Kidney glomerular epithelial cell (primary cell): ENCODE results near the gene CLMP.
"Not testable (repeated sequence)": the region's sequence is repeated elsewhere in the genome, so short reads cannot be mapped to it uniquely, and the experiment has no call there.

Source experiments
- DNase-seq: peaks from one replicate; lab custom pipeline; 2025; lab: John Stamatoyannopoulos, UW

The CLMP gene

GRCh38 chr11:123168955-123169484, 26.0 kb downstream of the CLMP start:
- DNase-seq: no peak

- DNase-seq: no peak
Observed at GRCh38 chr11:123168241-123168640, 26.8 kb downstream of the CLMP start.

GRCh38 chr11:123166071-123166559, 28.9 kb downstream of the CLMP start:
- peak; percentile 36 for DNase-seq

GRCh38 chr11:123164732-123165450, 30.2 kb downstream of the CLMP start:
- no peak for DNase-seq

GRCh38 chr11:123163621-123164020, 31.4 kb downstream of the CLMP start:
- DNase-seq: no peak

- no peak for DNase-seq
Observed at GRCh38 chr11:123161376-123162030, 33.5 kb downstream of the CLMP start.

GRCh38 chr11:123159183-123159857, 35.7 kb downstream of the CLMP start:
- DNase-seq: no peak

GRCh38 chr11:123158033-123159003, 36.7 kb downstream of the CLMP start:
- DNase-seq: no peak

- DNase-seq: peak; percentile 46
Observed at GRCh38 chr11:123152951-123153350, 42.1 kb downstream of the CLMP start.

- not testable (repeated sequence) for DNase-seq
Observed at GRCh38 chr11:123152346-123152745, 42.7 kb downstream of the CLMP start.

- DNase-seq: no peak
Observed at GRCh38 chr11:123151796-123152195, 43.3 kb downstream of the CLMP start.

- DNase-seq: no peak
Observed at GRCh38 chr11:123151366-123151765, 43.7 kb downstream of the CLMP start.

GRCh38 chr11:123150882-123151281, 44.2 kb downstream of the CLMP start:
- DNase-seq: no peak

GRCh38 chr11:123148965-123149364, 46.1 kb downstream of the CLMP start:
- DNase-seq: no peak

- DNase-seq: no peak
Observed at GRCh38 chr11:123145661-123146060, 49.4 kb downstream of the CLMP start.

GRCh38 chr11:123145220-123145619, 49.8 kb downstream of the CLMP start:
- peak; percentile 6 for DNase-seq

GRCh38 chr11:123144707-123145106, 50.3 kb downstream of the CLMP start:
- DNase-seq: no peak

- DNase-seq: no peak
Observed at GRCh38 chr11:123143921-123144320, 51.1 kb downstream of the CLMP start.

GRCh38 chr11:123143476-123143875, 51.6 kb downstream of the CLMP start:
- DNase-seq: no peak

- DNase-seq: no peak
Observed at GRCh38 chr11:123139206-123139605, 55.8 kb downstream of the CLMP start.

- no peak for DNase-seq
Observed at GRCh38 chr11:123137431-123138224, 57.4 kb downstream of the CLMP start.
